ENCODE results near the gene COPS9. TPM values are rescaled to one million over a fixed set of nuclear protein-coding genes. Genes with fewer than 3 reads are reported as not detected.

COPS9 gene
- total RNA-seq, 2 donors from 2014 or later, result 151 to 161 TPM

GRCh38 chr2:240143276-240143675, 7.2 kb upstream of the COPS9 start:
- no peak overlapping the region for H3K27ac Mint-ChIP-seq
- peaks cover 4% of the 10 kb centered on the region for H3K27me3 Mint-ChIP-seq (ENCODE audit: insufficient read depth)
- Histone ChIP-seq H3K9ac (ENCODE audit: extremely low read depth, low read length, poor library complexity, severe bottlenecking) (no peak overlapping the region), H3K27me3 (ENCODE audit: control insufficient read depth, insufficient read depth, low read length, poor library complexity, severe bottlenecking) (no peaks in the 10 kb centered on the region), H3K36me3 (ENCODE audit: control insufficient read depth, insufficient read depth, low read length) (no peaks in the 10 kb centered on the region), H3K9me3 (ENCODE audit: control insufficient read depth, low read length) (no peaks in the 10 kb centered on the region), H3K4me1 (ENCODE audit: control insufficient read depth, insufficient read depth, low read length) (no peaks in the 10 kb centered on the region), H3K27ac (ENCODE audit: low read depth, low read length) (no peak overlapping the region), H3K4me3 (ENCODE audit: low read length) (no peak overlapping the region)
- DNase-seq, result no peak
- peaks cover 8% of the 10 kb centered on the region for H3K4me1 Mint-ChIP-seq
- H3K9me3 Mint-ChIP-seq, result peaks cover 2% of the 10 kb centered on the region
- WGBS, 2 experiments (ENCODE audit: insufficient coverage in 1 of 2, insufficient read length in 1 of 2), result 60 to 77% methylated on average over 4 to 6 of the region's 6 CpGs
- H3K36me3 Mint-ChIP-seq (ENCODE audit: low read depth), result no peaks in the 10 kb centered on the region
- H3K4me3 Mint-ChIP-seq, result no peak overlapping the region
- TF ChIP-seq, protein P1, sequence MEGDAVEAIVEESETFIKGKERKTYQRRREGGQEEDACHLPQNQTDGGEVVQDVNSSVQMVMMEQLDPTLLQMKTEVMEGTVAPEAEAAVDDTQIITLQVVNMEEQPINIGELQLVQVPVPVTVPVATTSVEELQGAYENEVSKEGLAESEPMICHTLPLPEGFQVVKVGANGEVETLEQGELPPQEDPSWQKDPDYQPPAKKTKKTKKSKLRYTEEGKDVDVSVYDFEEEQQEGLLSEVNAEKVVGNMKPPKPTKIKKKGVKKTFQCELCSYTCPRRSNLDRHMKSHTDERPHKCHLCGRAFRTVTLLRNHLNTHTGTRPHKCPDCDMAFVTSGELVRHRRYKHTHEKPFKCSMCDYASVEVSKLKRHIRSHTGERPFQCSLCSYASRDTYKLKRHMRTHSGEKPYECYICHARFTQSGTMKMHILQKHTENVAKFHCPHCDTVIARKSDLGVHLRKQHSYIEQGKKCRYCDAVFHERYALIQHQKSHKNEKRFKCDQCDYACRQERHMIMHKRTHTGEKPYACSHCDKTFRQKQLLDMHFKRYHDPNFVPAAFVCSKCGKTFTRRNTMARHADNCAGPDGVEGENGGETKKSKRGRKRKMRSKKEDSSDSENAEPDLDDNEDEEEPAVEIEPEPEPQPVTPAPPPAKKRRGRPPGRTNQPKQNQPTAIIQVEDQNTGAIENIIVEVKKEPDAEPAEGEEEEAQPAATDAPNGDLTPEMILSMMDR (conservative IDR thresholded peaks at IDR 0.05), result no peak

GRCh38 chr2:240142859-240143258, 6.8 kb upstream of the COPS9 start:
- Mint-ChIP-seq H3K36me3 (ENCODE audit: low read depth) (no peaks in the 10 kb centered on the region), H3K27ac (no peak overlapping the region), H3K27me3 (ENCODE audit: insufficient read depth) (peaks cover 4% of the 10 kb centered on the region), H3K9me3 (peaks cover 2% of the 10 kb centered on the region), H3K4me3 (no peak overlapping the region), H3K4me1 (peaks cover 8% of the 10 kb centered on the region)
- H3K27me3 ChIP-seq (ENCODE audit: control insufficient read depth, insufficient read depth, low read length, poor library complexity, severe bottlenecking), result no peaks in the 10 kb centered on the region
- no peak overlapping the region for H3K4me3 ChIP-seq (ENCODE audit: low read length)
- TF ChIP-seq, protein P1 (conservative IDR thresholded peaks at IDR 0.05), result no peak
- no peak overlapping the region for H3K27ac ChIP-seq (ENCODE audit: low read depth, low read length)
- DNase-seq, result no peak
- no peaks in the 10 kb centered on the region for H3K4me1 ChIP-seq (ENCODE audit: control insufficient read depth, insufficient read depth, low read length)
- no peak overlapping the region for H3K9ac ChIP-seq (ENCODE audit: extremely low read depth, low read length, poor library complexity, severe bottlenecking)
- no peaks in the 10 kb centered on the region for H3K36me3 ChIP-seq (ENCODE audit: control insufficient read depth, insufficient read depth, low read length)
- 87 to 95% methylated on average over 5 of the region's 5 CpGs for WGBS, 2 experiments (ENCODE audit: insufficient coverage in 1 of 2, insufficient read length in 1 of 2)
- no peaks in the 10 kb centered on the region for H3K9me3 ChIP-seq (ENCODE audit: control insufficient read depth, low read length)

- TF ChIP-seq, protein P1 (conservative IDR thresholded peaks at IDR 0.05), result no peak
- H3K4me3 Mint-ChIP-seq, result no peak overlapping the region
- no peak overlapping the region for H3K4me3 ChIP-seq (ENCODE audit: low read length)
- peaks cover under 1% of the 10 kb centered on the region for H3K9me3 Mint-ChIP-seq
- WGBS, 2 experiments (ENCODE audit: insufficient coverage in 1 of 2, insufficient read length in 1 of 2), result 82 to 88% methylated on average over 10 to 16 of the region's 16 CpGs
- no peaks in the 10 kb centered on the region for H3K4me1 ChIP-seq (ENCODE audit: control insufficient read depth, insufficient read depth, low read length)
- no peaks in the 10 kb centered on the region for H3K36me3 ChIP-seq (ENCODE audit: control insufficient read depth, insufficient read depth, low read length)
- peaks cover 8% of the 10 kb centered on the region for H3K4me1 Mint-ChIP-seq
- no peak overlapping the region for H3K27ac ChIP-seq (ENCODE audit: low read depth, low read length)
- H3K9ac ChIP-seq (ENCODE audit: extremely low read depth, low read length, poor library complexity, severe bottlenecking), result no peak overlapping the region
- no peaks in the 10 kb centered on the region for H3K27me3 ChIP-seq (ENCODE audit: control insufficient read depth, insufficient read depth, low read length, poor library complexity, severe bottlenecking)
- no peaks in the 10 kb centered on the region for H3K36me3 Mint-ChIP-seq (ENCODE audit: low read depth)
- no peak for DNase-seq
- H3K27ac Mint-ChIP-seq, result no peak overlapping the region
- no peaks in the 10 kb centered on the region for H3K9me3 ChIP-seq (ENCODE audit: control insufficient read depth, low read length)
- H3K27me3 Mint-ChIP-seq (ENCODE audit: insufficient read depth), result peaks cover 8% of the 10 kb centered on the region
Measured at GRCh38 chr2:240142256-240142775, 6.2 kb upstream of the COPS9 start.
